Cardiac fibroblast (primary cell): Measurements from ENCODE around the gene LINC01488.

ENCODE experiments used
- DNase-seq, 2 donors: peaks; one replicate each; pipeline versions ENCODE4 v3.0.0 to v3.0.0-alpha.2; 2010; ENCODE audit warnings: low read depth in 2 of 2
- H3K4me3 ChIP-seq, 2 donors: replicated peaks in 1 of 2; 1 replicate in 1 of 2; 2 replicates in 1 of 2; pipeline ENCODE4 v1.5.1; 2011; ENCODE audit warnings: low read depth in 2 of 2, low read length in 2 of 2, mild to moderate bottlenecking in 2 of 2, moderate library complexity in 1 of 2
- CTCF ChIP-seq: IDR thresholded peaks from one replicate; pipeline ENCODE4 v1.5.1; 2011; ENCODE audit warnings: low read depth, mild to moderate bottlenecking, low read length, inconsistent platforms

LINC01488 gene

GRCh38 chr11:69520186-69520916 lies 38.9 kb downstream of the LINC01488 start:
- peak in 1 of 2 donors; percentile 42 for DNase-seq
- no peak overlapping the region for H3K4me3 ChIP-seq
- TF ChIP-seq CTCF = no peak

GRCh38 chr11:69521457-69521856 lies 40.0 kb downstream of the LINC01488 start:
- TF ChIP-seq CTCF = no peak
- no peak for DNase-seq
- H3K4me3 ChIP-seq = no peak overlapping the region

- no peak overlapping the region for H3K4me3 ChIP-seq
- no peak for DNase-seq
- no peak for TF ChIP-seq CTCF
These were observed 42.0 kb downstream of the LINC01488 start for GRCh38 chr11:69523453-69523852.

GRCh38 chr11:69524291-69524882 lies 42.9 kb downstream of the LINC01488 start:
- H3K4me3 ChIP-seq = no peak overlapping the region
- DNase-seq = peak; percentile 23 to 59
- no peak for TF ChIP-seq CTCF

GRCh38 chr11:69524991-69525411 lies 43.5 kb downstream of the LINC01488 start:
- H3K4me3 ChIP-seq = no peak overlapping the region
- no peak for DNase-seq
- TF ChIP-seq CTCF = no peak

- TF ChIP-seq CTCF = no peak
- DNase-seq = no peak
- no peak overlapping the region for H3K4me3 ChIP-seq
These were observed 44.3 kb downstream of the LINC01488 start for GRCh38 chr11:69525516-69526452.
